MM.1S (cell line): ENCODE results near the gene EVA1C.

ENCODE experiments used
- DNase-seq: peaks from one replicate; pipeline ENCODE4 v3.0.0-alpha.2; 2015
- H2AFZ ChIP-seq: fragments of 300-600 bp; sonication (generic); 2 replicates; pipeline ENCODE4 v1.6.0; 2016; ENCODE audit warnings: antibody characterized with exemption, low read length
- H3F3A ChIP-seq: fragments of 300-600 bp; sonication (generic); 2 replicates; pipeline ENCODE4 v1.6.1; 2016; ENCODE audit warnings: mild to moderate bottlenecking, antibody characterized with exemption, low read length, moderate library complexity, mixed read lengths; ENCODE audit not compliant: insufficient read depth
- H3K27ac ChIP-seq: fragments of 300-600 bp; sonication (generic); 2 replicates; pipeline ENCODE4 v1.5.1; 2016; ENCODE audit warnings: mild to moderate bottlenecking, low read length
- H3K27me3 ChIP-seq: fragments of 300-600 bp; sonication (generic); replicated peaks from 2 replicates; pipeline ENCODE4 v1.6.0; 2016; ENCODE audit warnings: low read length; ENCODE audit not compliant: insufficient read depth
- H3K36me3 ChIP-seq: fragments of 300-600 bp; sonication (generic); replicated peaks from 2 replicates; pipeline ENCODE4 v1.6.1; 2016; ENCODE audit warnings: mild to moderate bottlenecking, low read length, mixed read lengths; ENCODE audit not compliant: insufficient read depth
- H3K4me1 ChIP-seq: fragments of 300-600 bp; sonication (generic); 2 replicates; pipeline ENCODE4 v1.6.1; 2016; ENCODE audit warnings: low read length, mixed read lengths
- H3K4me2 ChIP-seq: fragments of 300-600 bp; sonication (generic); 2 replicates; pipeline ENCODE4 v1.6.0; 2016; ENCODE audit warnings: low read depth, low read length
- H3K4me3 ChIP-seq: fragments of 300-600 bp; sonication (generic); 2 replicates; pipeline ENCODE4 v1.5.1; 2016; ENCODE audit warnings: low read length, mixed read lengths
- H3K79me2 ChIP-seq: fragments of 300-600 bp; sonication (generic); 2 replicates; pipeline ENCODE4 v1.6.1; 2016; ENCODE audit warnings: mixed run types, low read length, mixed read lengths
- H3K9ac ChIP-seq: fragments of 300-600 bp; sonication (generic); 2 replicates; pipeline ENCODE4 v1.6.1; 2016; ENCODE audit warnings: low read length, mixed read lengths
- H3K9me2 ChIP-seq: fragments of 300-600 bp; sonication (generic); replicated peaks from 2 replicates; pipeline ENCODE4 v1.6.1; 2016; ENCODE audit warnings: mild to moderate bottlenecking, low read length, mixed read lengths; ENCODE audit not compliant: insufficient read depth
- H3K9me3 ChIP-seq: fragments of 300-600 bp; sonication (generic); replicated peaks from 2 replicates; pipeline ENCODE4 v1.6.1; 2016; ENCODE audit warnings: mild to moderate bottlenecking, low read length, mixed read lengths; ENCODE audit not compliant: insufficient read depth
- H4K20me1 ChIP-seq: fragments of 300-600 bp; sonication (generic); 2 replicates; pipeline ENCODE4 v1.6.1; 2016; ENCODE audit warnings: mild to moderate bottlenecking, low read length, moderate library complexity, mixed read lengths; ENCODE audit not compliant: insufficient read depth
- EZH2 ChIP-seq: fragments of 300-600 bp; sonication (generic); optimal IDR thresholded peaks from 2 replicates; pipeline ENCODE3; 2017; ENCODE audit warnings: low read depth, mild to moderate bottlenecking, antibody characterized with exemption, low read length, mixed read lengths
- EZH2phosphoT487 ChIP-seq: fragments of 300-600 bp; sonication (generic); IDR thresholded peaks from 2 replicates; pipeline ENCODE4 v1.6.1; 2018; ENCODE audit warnings: antibody characterized with exemption, low read length
- TF ChIP-seq, protein P1 (sequence below): fragments of 300-600 bp; sonication (generic); IDR thresholded peaks from 2 replicates; pipeline ENCODE4 v1.5.1; 2016; ENCODE audit warnings: antibody characterized with exemption, low read length, mixed read lengths

The EVA1C gene, protein sequence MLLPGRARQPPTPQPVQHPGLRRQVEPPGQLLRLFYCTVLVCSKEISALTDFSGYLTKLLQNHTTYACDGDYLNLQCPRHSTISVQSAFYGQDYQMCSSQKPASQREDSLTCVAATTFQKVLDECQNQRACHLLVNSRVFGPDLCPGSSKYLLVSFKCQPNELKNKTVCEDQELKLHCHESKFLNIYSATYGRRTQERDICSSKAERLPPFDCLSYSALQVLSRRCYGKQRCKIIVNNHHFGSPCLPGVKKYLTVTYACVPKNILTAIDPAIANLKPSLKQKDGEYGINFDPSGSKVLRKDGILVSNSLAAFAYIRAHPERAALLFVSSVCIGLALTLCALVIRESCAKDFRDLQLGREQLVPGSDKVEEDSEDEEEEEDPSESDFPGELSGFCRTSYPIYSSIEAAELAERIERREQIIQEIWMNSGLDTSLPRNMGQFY

DNA sequence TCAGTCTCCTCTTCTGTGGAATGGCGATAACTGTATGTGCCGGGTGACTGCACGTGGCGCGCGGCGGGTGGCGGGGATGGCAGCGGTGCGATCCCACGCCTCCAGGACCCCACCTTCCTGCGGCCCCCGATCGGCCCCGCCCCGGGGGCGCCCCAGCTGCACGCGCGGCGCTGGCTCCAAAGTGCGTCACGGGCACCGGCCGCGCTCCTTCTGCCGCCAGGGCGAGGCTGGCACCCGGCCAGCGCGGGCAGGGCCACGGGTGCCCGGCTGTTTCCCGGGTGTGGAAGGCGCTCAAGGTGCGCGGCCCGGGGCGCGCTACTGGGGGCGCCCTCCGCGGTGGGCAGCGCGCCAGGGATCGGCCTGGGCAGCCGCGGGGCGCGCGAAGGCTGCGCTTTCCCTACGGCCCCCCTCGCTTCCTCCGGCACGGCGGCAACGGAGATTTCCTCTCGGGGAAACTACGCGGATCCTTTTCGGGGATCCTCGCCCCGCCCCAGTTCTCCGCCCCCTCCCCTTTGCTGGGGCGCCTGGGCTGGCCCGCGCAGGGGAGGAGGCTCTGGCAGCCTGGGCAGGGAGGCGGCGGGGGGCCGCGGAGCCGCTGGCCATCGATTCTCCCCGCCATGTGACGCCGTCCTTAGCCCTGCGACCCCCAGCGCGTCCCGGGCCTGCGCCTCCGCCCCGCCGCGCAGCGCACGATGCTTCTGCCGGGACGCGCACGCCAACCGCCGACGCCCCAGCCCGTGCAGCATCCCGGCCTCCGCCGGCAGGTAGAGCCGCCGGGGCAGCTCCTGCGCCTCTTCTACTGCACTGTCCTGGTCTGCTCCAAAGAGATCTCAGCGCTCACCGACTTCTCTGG is at the start of gene EVA1C:
Gene EVA1C (plus strand): TSS at position 545 of the 853 bp plus-strand sequence. CDS start 148 bp downstream, at position 693.
- DNase-seq = no peak
- Histone ChIP-seq H3K4me2 (peak within 1 kb of the TSS; percentile 36; the same call in 1 of the 2 replicates), H2AFZ (no peak within 1 kb of the TSS), H3K9me3 (no peaks in the 10 kb centered on the region), H3K27me3 (peaks cover 42% of the 10 kb centered on the region), H3F3A (no peaks in the 10 kb centered on the region), H3K9ac (no peak within 1 kb of the TSS), H3K36me3 (no peaks in the 10 kb centered on the region), H3K9me2 (no peaks in the 10 kb centered on the region), H3K4me1 (no peaks in the 10 kb centered on the region), H3K4me3 (no peak within 1 kb of the TSS), H3K27ac (no peak within 1 kb of the TSS), H3K79me2 (no peaks in the 10 kb centered on the region), H4K20me1 (no peaks in the 10 kb centered on the region)
- TF ChIP-seq, protein P1, sequence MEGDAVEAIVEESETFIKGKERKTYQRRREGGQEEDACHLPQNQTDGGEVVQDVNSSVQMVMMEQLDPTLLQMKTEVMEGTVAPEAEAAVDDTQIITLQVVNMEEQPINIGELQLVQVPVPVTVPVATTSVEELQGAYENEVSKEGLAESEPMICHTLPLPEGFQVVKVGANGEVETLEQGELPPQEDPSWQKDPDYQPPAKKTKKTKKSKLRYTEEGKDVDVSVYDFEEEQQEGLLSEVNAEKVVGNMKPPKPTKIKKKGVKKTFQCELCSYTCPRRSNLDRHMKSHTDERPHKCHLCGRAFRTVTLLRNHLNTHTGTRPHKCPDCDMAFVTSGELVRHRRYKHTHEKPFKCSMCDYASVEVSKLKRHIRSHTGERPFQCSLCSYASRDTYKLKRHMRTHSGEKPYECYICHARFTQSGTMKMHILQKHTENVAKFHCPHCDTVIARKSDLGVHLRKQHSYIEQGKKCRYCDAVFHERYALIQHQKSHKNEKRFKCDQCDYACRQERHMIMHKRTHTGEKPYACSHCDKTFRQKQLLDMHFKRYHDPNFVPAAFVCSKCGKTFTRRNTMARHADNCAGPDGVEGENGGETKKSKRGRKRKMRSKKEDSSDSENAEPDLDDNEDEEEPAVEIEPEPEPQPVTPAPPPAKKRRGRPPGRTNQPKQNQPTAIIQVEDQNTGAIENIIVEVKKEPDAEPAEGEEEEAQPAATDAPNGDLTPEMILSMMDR = no peak
- TF ChIP-seq EZH2phosphoT487 = no peak
- TF ChIP-seq EZH2 = no peak

DNA sequence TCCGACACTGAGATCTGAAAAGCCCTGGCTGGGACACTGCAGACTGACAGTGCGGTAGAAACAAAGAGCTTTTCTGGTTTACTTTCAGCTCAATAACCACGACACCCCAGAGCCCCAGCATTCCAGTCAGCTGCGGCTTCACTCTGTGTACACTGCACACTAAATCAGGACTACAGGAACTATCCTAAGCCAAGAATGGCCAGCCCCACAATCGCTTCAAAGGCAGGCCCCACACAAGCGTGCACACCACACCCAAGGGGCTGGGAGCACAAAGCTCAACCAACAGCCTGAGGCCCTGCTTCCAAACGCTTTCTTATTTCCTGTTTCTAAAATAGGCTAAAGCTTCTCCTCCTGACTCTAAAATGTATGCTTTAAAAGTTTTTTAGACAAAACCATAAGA is 48.1 kb upstream of the EVA1C start:
- no peaks in the 10 kb centered on the region for H3K9me2 ChIP-seq
- no peak overlapping the region for H3K9ac ChIP-seq
- H2AFZ ChIP-seq = no peak overlapping the region
- H3K4me3 ChIP-seq = no peak overlapping the region
- no peak for DNase-seq
- no peaks in the 10 kb centered on the region for H3F3A ChIP-seq
- no peaks in the 10 kb centered on the region for H3K9me3 ChIP-seq
- no peak overlapping the region for H3K4me2 ChIP-seq
- H3K27ac ChIP-seq = no peak overlapping the region
- H4K20me1 ChIP-seq = no peaks in the 10 kb centered on the region
- H3K4me1 ChIP-seq = peaks cover 7% of the 10 kb centered on the region; the same call in 1 of the 2 replicates
- peaks cover 29% of the 10 kb centered on the region for H3K36me3 ChIP-seq
- no peaks in the 10 kb centered on the region for H3K27me3 ChIP-seq
- H3K79me2 ChIP-seq = peaks cover 12% of the 10 kb centered on the region; the same call in 1 of the 2 replicates
- TF ChIP-seq EZH2phosphoT487 = no peak
- no peak for TF ChIP-seq EZH2
- TF ChIP-seq, protein P1 = no peak

DNA sequence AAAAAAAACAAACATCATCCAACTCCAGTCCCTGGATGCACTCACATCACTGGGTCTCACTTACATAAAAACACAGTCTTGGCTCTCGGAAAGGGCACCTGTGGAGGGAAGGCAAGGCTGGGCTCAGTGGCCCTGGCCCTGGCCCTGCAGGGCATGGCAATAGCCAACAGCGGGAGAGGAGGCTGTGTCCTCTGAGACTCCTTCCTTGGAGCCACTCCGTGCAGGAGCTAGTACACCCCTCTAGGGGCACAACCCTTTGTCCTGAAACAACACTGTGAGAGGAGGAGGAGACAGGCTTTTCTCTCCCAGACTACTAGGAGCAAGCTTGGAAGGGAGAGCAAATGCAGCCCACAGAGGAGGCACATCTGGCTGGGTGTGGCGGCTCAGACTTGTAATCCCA is 47.7 kb upstream of the EVA1C start:
- no peak for DNase-seq
- Histone ChIP-seq H3K4me1 (peaks cover 3% of the 10 kb centered on the region; the same call in 1 of the 2 replicates), H3K4me3 (no peak overlapping the region), H3K36me3 (peaks cover 29% of the 10 kb centered on the region), H3K79me2 (peaks cover 16% of the 10 kb centered on the region; the same call in 1 of the 2 replicates), H3K9ac (no peak overlapping the region), H4K20me1 (no peaks in the 10 kb centered on the region), H3F3A (no peaks in the 10 kb centered on the region), H2AFZ (no peak overlapping the region), H3K9me2 (no peaks in the 10 kb centered on the region), H3K9me3 (no peaks in the 10 kb centered on the region), H3K27me3 (no peaks in the 10 kb centered on the region), H3K27ac (no peak overlapping the region), H3K4me2 (no peak overlapping the region)
- no peak for TF ChIP-seq EZH2
- TF ChIP-seq, protein P1 = no peak
- no peak for TF ChIP-seq EZH2phosphoT487
